K562 (cell line): ENCODE data around the gene ZFY. TPM values are rescaled to one million over a fixed set of nuclear protein-coding genes. Genes with fewer than 3 reads are reported as not detected.

Source experiments
- ATAC-seq: fragments of 200-7000 bp; cut with Tn5 transposase; 3 replicates; pipeline ENCODE4 v1.9.1; 2020; ENCODE audit warnings: moderate library complexity
- BruUV-seq: library from RNA; stranded (reverse); fragments of 400-500 nt; replicated peaks from 2 replicates; lab custom pipeline; 2021; lab: Mats Ljungman, UMichigan
- CTCF ChIA-PET: fragments of 300-600 bp; formaldehyde crosslinking; extraction: SDS; loops from one replicate; lab custom pipeline; 2021; ENCODE audit warnings: low intra/inter-chr PET ratio; lab: Yijun Ruan, JAX
- POLR2A ChIA-PET: fragments of 300-600, 350-650 bp; sonication (Branson Sonifier 250); formaldehyde crosslinking; extraction: SDS; loops from one replicate; lab custom pipeline; 2021; ENCODE audit warnings: antibody characterized with exemption, inconsistent platforms; lab: Yijun Ruan, JAX
- DNase-seq, 4 experiments: peaks; one replicate each; pipeline versions ENCODE4 v3.0.0 to v3.0.0-alpha.2; 2011 to 2018; ENCODE audit warnings: low spot score in 3 of 4, mixed read lengths in 3 of 4; ENCODE audit errors: extremely low read depth in 1 of 4
- FAIRE-seq: peaks from 2 replicates; lab custom pipeline; 2011; peaks lifted over from hg19 to GRCh38; lab: Jason Lieb, UNC
- H2AFZ ChIP-seq: 2 replicates; pipeline ENCODE4 v1.6.0; 2011; ENCODE audit warnings: low read depth, low read length, control low read depth, inconsistent platforms
- H3K27ac ChIP-seq: fragments of 200-600 bp; 3 replicates; pipeline ENCODE4 v1.8.0; 2011; ENCODE audit warnings: low read depth, mild to moderate bottlenecking, control low read depth, inconsistent platforms, low read length, moderate library complexity, mixed read lengths; ENCODE audit errors: extremely low read depth
- H3K27me3 ChIP-seq, 2 experiments: fragments of 300-600 bp in 1 of 2; 2 replicates in 1 of 2; 3 replicates in 1 of 2; pipeline versions ENCODE4 v1.6.0 to v1.8.0; 2011; ENCODE audit warnings: inconsistent platforms in 2 of 2, low read length in 2 of 2, mild to moderate bottlenecking in 1 of 2, mixed read lengths in 1 of 2, moderate library complexity in 1 of 2; ENCODE audit not compliant: control insufficient read depth in 2 of 2, insufficient read depth in 2 of 2
- H3K36me3 ChIP-seq: fragments of 300-600 bp; 3 replicates; pipeline ENCODE4 v1.8.0; 2011; ENCODE audit warnings: mild to moderate bottlenecking, low read length, inconsistent platforms; ENCODE audit not compliant: control insufficient read depth, insufficient read depth
- H3K4me1 ChIP-seq, 2 experiments: fragments of 200-600 bp in 1 of 2; replicated peaks in 1 of 2; 2 replicates in 1 of 2; 3 replicates in 1 of 2; pipeline versions ENCODE4 v1.5.1 to v1.8.0; 2011; ENCODE audit warnings: inconsistent platforms in 2 of 2, low read length in 2 of 2, mild to moderate bottlenecking in 1 of 2, mixed read lengths in 1 of 2, moderate library complexity in 1 of 2; ENCODE audit not compliant: control insufficient read depth in 2 of 2, insufficient read depth in 2 of 2
- H3K4me2 ChIP-seq: 2 replicates; pipeline ENCODE4 v1.6.1; 2011; ENCODE audit warnings: low read length, control low read depth, inconsistent platforms, mixed read lengths; ENCODE audit not compliant: insufficient read depth
- H3K4me3 ChIP-seq: fragments of 200-600 bp; sonication (generic), shearing (Covaris generic); 2 replicates; pipeline ENCODE4 v1.5.1; 2016; ENCODE audit warnings: control low read depth, inconsistent platforms
- H3K79me2 ChIP-seq: fragments of 200-600 bp; 3 replicates; pipeline ENCODE4 v1.8.0; 2011; ENCODE audit warnings: low read length, inconsistent platforms; ENCODE audit not compliant: control insufficient read depth, insufficient read depth
- H3K9ac ChIP-seq, 2 experiments: 2 replicates each; pipeline versions ENCODE4 v1.6.0 to v1.6.1; 2011; ENCODE audit warnings: low read depth in 2 of 2, low read length in 2 of 2, control low read depth in 1 of 2, inconsistent platforms in 1 of 2, mild to moderate bottlenecking in 1 of 2, mixed read lengths in 1 of 2; ENCODE audit not compliant: insufficient read depth in 1 of 2
- H3K9me1 ChIP-seq: one replicate; pipeline ENCODE4 v1.6.0; 2011; ENCODE audit warnings: inconsistent platforms, mild to moderate bottlenecking, low read length, moderate library complexity; ENCODE audit not compliant: control insufficient read depth, insufficient read depth
- H3K9me3 ChIP-seq: replicated peaks from 2 replicates; pipeline ENCODE4 v1.5.1; 2011; ENCODE audit warnings: low read depth, low read length, inconsistent platforms; ENCODE audit not compliant: control insufficient read depth, insufficient read depth
- H4K20me1 ChIP-seq: replicated peaks from 2 replicates; pipeline ENCODE4 v1.6.1; 2011; ENCODE audit warnings: low read length, inconsistent platforms, mixed read lengths; ENCODE audit not compliant: control insufficient read depth, insufficient read depth
- ARID1B ChIP-seq: fragments of 450-650 bp; IDR thresholded peaks from 2 replicates; pipeline ENCODE4 v1.6.1; 2016; ENCODE audit warnings: antibody characterized with exemption, mild to moderate bottlenecking, inconsistent platforms
- E2F4 ChIP-seq: sonication (generic); formaldehyde crosslinking; IDR thresholded peaks from 2 replicates; pipeline ENCODE4 v1.8.0; 2022; ENCODE audit warnings: mild to moderate bottlenecking, low read depth, missing genetic modification reagents
- FOXA3 ChIP-seq, 2 experiments: fragments of 450-650 bp in 1 of 2; sonication (generic) in 1 of 2; formaldehyde crosslinking; IDR thresholded peaks in 1 of 2; conservative IDR thresholded peaks in 1 of 2; 2 replicates each; pipeline versions ENCODE4 v1.4.0 to v1.8.0; 2020 to 2022; ENCODE audit warnings: mild to moderate bottlenecking in 2 of 2, missing genetic modification reagents in 1 of 2
- HCFC1 ChIP-seq: IDR thresholded peaks from 2 replicates; pipeline ENCODE4 v1.6.1; 2012; ENCODE audit warnings: low read depth, low read length, improper control_type of control experiment
- LEF1 ChIP-seq: fragments of 450-650 bp; IDR thresholded peaks from 2 replicates; pipeline ENCODE4 v1.6.1; 2016; ENCODE audit warnings: mild to moderate bottlenecking
- MCM2 ChIP-seq: fragments of 450-650 bp; IDR thresholded peaks from 2 replicates; pipeline ENCODE4 v1.6.1; 2017; ENCODE audit warnings: low read depth, mild to moderate bottlenecking
- MEF2A ChIP-seq: IDR thresholded peaks from 2 replicates; pipeline ENCODE4 v1.6.1; 2011; ENCODE audit warnings: low read depth, mild to moderate bottlenecking, low read length, moderate library complexity; ENCODE audit not compliant: control insufficient read depth
- NCOA1 ChIP-seq: fragments of 450-650 bp; IDR thresholded peaks from 2 replicates; pipeline ENCODE4 v1.6.1; 2016; ENCODE audit warnings: low read depth
- PHF20 ChIP-seq: fragments of 450-650 bp; IDR thresholded peaks from 2 replicates; pipeline ENCODE4 v1.6.1; 2018; ENCODE audit not compliant: partially characterized antibody
- SRSF3 ChIP-seq: fragments of 200-400 bp; formaldehyde crosslinking; IDR thresholded peaks from 2 replicates; pipeline ENCODE4 v1.6.1; 2016; ENCODE audit warnings: mild to moderate bottlenecking, low read length, moderate library complexity; ENCODE audit not compliant: insufficient read depth
- TEAD1 ChIP-seq, 2 experiments: fragments of 450-650 bp in 1 of 2; sonication (generic) in 1 of 2; formaldehyde crosslinking; IDR thresholded peaks; 2 replicates each; pipeline versions ENCODE4 v1.4.0 to v1.8.0; 2020 to 2022; ENCODE audit warnings: mild to moderate bottlenecking in 2 of 2, missing genetic modification reagents in 1 of 2
- TEAD4 ChIP-seq, 2 experiments: sonication (generic) in 1 of 2; formaldehyde crosslinking in 1 of 2; IDR thresholded peaks; 2 replicates each; pipeline versions ENCODE4 v1.6.1 to v1.8.0; 2012 to 2022; ENCODE audit warnings: borderline replicate concordance in 1 of 2, inconsistent platforms in 1 of 2, low read length in 1 of 2, mild to moderate bottlenecking in 1 of 2, missing genetic modification reagents in 1 of 2
- ZNF143 ChIP-seq: sonication (generic); formaldehyde crosslinking; IDR thresholded peaks from 2 replicates; pipeline ENCODE4 v1.9.0; 2022; ENCODE audit warnings: mild to moderate bottlenecking, missing genetic modification reagents
- ZNF324 ChIP-seq: fragments of 250-450 bp; sonication (Bioruptor Pico); IDR thresholded peaks from 2 replicates; pipeline ENCODE4 v1.4.0; 2020; ENCODE audit warnings: mild to moderate bottlenecking
- WGBS: fragments of 100-300 bp; shearing (Covaris generic); methylation state at CpG from one replicate; pipeline ENCODE4 v1.1.6; 2016; ENCODE audit warnings: low coverage, mixed read lengths; ENCODE audit not compliant: insufficient coverage; ENCODE audit errors: missing lambda C conversion rate; 5-methylcytosine and 5-hydroxymethylcytosine counted together
- in situ Hi-C: fragments of 300-500 bp; cut with MboI; formaldehyde crosslinking; loops from 4 replicates; pipeline ENCODE4 v1.15.0; 2018; ENCODE audit warnings: inconsistent platforms, mixed read lengths
- intact Hi-C: fragments of 100-400 bp; cut with micrococcal nuclease; formaldehyde crosslinking; loops from 2 replicates; pipeline ENCODE4 v1.14.2; 2022
- polyA plus RNA-seq, 8 experiments: library from polyadenylated mRNA; depleted of rRNA in 4 of 8; stranded (reverse) in 5 of 8; unstranded in 3 of 8; fragments of >200 nt; fragmentation: Nextera tagmentation in 2 of 8; fragmentation: Illumina TruSeq in 1 of 8; extraction: Ambion mirVana in 2 of 8; extraction: Trizol in 1 of 8; gene quantifications; 2 replicates each; pipeline versions ENCODE4 v1.2.1 to v1.2.3, GENCODE V29; 2011 to 2014; ENCODE audit warnings: inconsistent platforms in 1 of 8, missing spikeins in 1 of 8
- total RNA-seq, 7 experiments: library from RNA; depleted of rRNA in 6 of 7; stranded (reverse); fragments of >200 nt in 6 of 7; fragmentation: Illumina TruSeq in 2 of 7; extraction: Trizol in 2 of 7; gene quantifications; 2 replicates each; pipeline versions ENCODE4 v1.2.1 to v1.2.3, GENCODE V29; 2011 to 2021; ENCODE audit warnings: low replicate concordance in 1 of 7

ZFY gene
- total and polyA plus RNA-seq, 9 of the 15 experiments (the other 6 are each of a cell fraction or from before 2014, with no cell fraction given) = not detected

DNA sequence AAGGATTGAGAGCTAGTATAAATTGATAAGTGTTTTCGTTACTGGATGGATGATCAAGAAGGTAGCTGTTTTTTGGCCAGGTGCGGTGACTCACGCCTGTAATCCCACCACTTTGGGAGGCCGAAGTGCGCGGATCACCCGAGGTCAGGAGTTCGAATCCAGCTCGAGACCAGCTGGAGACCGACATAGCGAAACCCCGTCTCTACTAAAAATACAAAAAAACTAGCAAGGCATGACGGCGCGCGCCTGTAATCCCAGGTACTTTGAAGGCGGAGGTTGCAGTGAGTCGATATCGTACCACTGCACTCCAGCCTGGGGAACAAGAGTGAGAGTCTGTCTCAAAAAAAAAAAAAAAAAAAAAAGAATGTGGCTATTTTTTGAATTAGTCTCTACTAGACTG is 2.0 kb downstream of the ZFY start:
- no peaks in the 10 kb centered on the region for H3K79me2 ChIP-seq
- no TSS peak for BruUV-seq
- ChIA-PET POLR2A (no interaction called here), CTCF (no interaction called here)
- no peak overlapping the region for H3K4me3 ChIP-seq
- no peak overlapping the region for H2AFZ ChIP-seq
- ATAC-seq (no peak), FAIRE-seq (no peak), DNase-seq (no peak)
- H3K9ac ChIP-seq = no peak overlapping the region
- H3K27me3 ChIP-seq = no peaks in the 10 kb centered on the region
- WGBS = no CpG with 5 or more reads among the region's 19 CpGs
- in situ Hi-C loops = no loop called here
- intact Hi-C loops = no loop called here
- H3K9me1 ChIP-seq = no peaks in the 10 kb centered on the region
- no peak overlapping the region for H3K4me2 ChIP-seq
- TF ChIP-seq E2F4 (CRISPR knock-in tag) = no peak
- TF ChIP-seq ZNF324 (CRISPR knock-in tag) = no peak
- TF ChIP-seq NCOA1 = no peak
- no peak for TF ChIP-seq SRSF3
- TF ChIP-seq LEF1 = no peak
- no peak for TF ChIP-seq MEF2A
- TF ChIP-seq TEAD4 (IDR thresholded peaks at IDR 0.05; ENCODE audit: low read length) = no peak
- no peak for TF ChIP-seq TEAD4 (CRISPR knock-in tag; IDR thresholded peaks at IDR 0.05; ENCODE audit: borderline replicate concordance)
- no peak for TF ChIP-seq TEAD1 (CRISPR knock-in tag; IDR thresholded peaks at IDR 0.05)
- TF ChIP-seq PHF20 = no peak
- TF ChIP-seq ARID1B = no peak
- TF ChIP-seq ZNF143 = no peak
- no peak for TF ChIP-seq HCFC1
- TF ChIP-seq FOXA3 (CRISPR knock-in tag; conservative IDR thresholded peaks at IDR 0.05 in 1 of 2, IDR thresholded peaks at IDR 0.05 in 1 of 2) = no peak
- no peak for TF ChIP-seq MCM2
- no peaks in the 10 kb centered on the region for H3K9me3 ChIP-seq
- no peaks in the 10 kb centered on the region for H3K4me1 ChIP-seq
- no peaks in the 10 kb centered on the region for H4K20me1 ChIP-seq
- H3K27ac ChIP-seq = no peak overlapping the region
- H3K36me3 ChIP-seq = no peaks in the 10 kb centered on the region
